GM12878 (cell line): Measurements from ENCODE around the gene KLHL10. TPM values are rescaled to one million over a fixed set of nuclear protein-coding genes. Genes with fewer than 3 reads are reported as not detected.
"Not testable (repeated sequence)": the region's sequence is repeated elsewhere in the genome, so short reads cannot be mapped to it uniquely, and the experiment has no call there.

Source experiments
- ATAC-seq: fragments of 200-7000 bp; cut with Tn5 transposase; 3 replicates; pipeline ENCODE4 v1.9.1; 2020; ENCODE audit warnings: mild to moderate bottlenecking, moderate library complexity
- BruUV-seq: library from RNA; stranded (reverse); fragments of 400-500 nt; replicated peaks from 2 replicates; lab custom pipeline; 2021; lab: Mats Ljungman, UMichigan
- CTCF ChIA-PET: fragments of 300-600 bp; sonication (Branson Sonifier 250); formaldehyde crosslinking; extraction: SDS; loops from one replicate; lab custom pipeline; 2021; ENCODE audit warnings: inconsistent platforms; lab: Yijun Ruan, JAX
- POLR2A ChIA-PET: fragments of 350-600 bp; formaldehyde crosslinking; extraction: SDS; loops from one replicate; lab custom pipeline; 2021; ENCODE audit warnings: inconsistent platforms; lab: Charles Lee
- RAD21 ChIA-PET: fragments of 300-600 bp; sonication (Branson Sonifier 250); formaldehyde crosslinking; loops from one replicate; lab custom pipeline; 2023; ENCODE audit warnings: antibody characterized with exemption; ENCODE audit not compliant: unreplicated experiment; lab: Charles Lee
- SMC1A ChIA-PET: fragments of 300-600 bp; sonication (Branson Sonifier 250); formaldehyde crosslinking; loops from one replicate; lab custom pipeline; 2023; ENCODE audit not compliant: unreplicated experiment, uncharacterized antibody; lab: Charles Lee
- DNase-seq: peaks from one replicate; pipeline ENCODE4 v3.0.0-alpha.2; 2011; ENCODE audit warnings: low read depth, low spot score
- FAIRE-seq: peaks from 3 replicates; lab custom pipeline; 2011; peaks lifted over from hg19 to GRCh38; lab: Jason Lieb, UNC
- H2AFZ ChIP-seq: 2 replicates; pipeline ENCODE4 v1.6.0; 2011; ENCODE audit warnings: low read depth, low read length, control low read depth; ENCODE audit not compliant: control insufficient read depth
- H3K27ac ChIP-seq: 2 replicates; pipeline ENCODE4 v1.5.1; 2011; ENCODE audit warnings: control low read depth; ENCODE audit not compliant: control insufficient read depth, insufficient read depth
- H3K27me3 ChIP-seq, 2 experiments: replicated peaks in 1 of 2; 2 replicates each; pipeline versions ENCODE4 v1.6.0 to v1.6.1; 2011; ENCODE audit warnings: low read length in 1 of 2; ENCODE audit not compliant: control insufficient read depth in 2 of 2, insufficient read depth in 2 of 2
- H3K36me3 ChIP-seq, 2 experiments: 2 replicates each; pipeline ENCODE4 v1.5.1; 2011; ENCODE audit warnings: low read length in 1 of 2; ENCODE audit not compliant: control insufficient read depth in 2 of 2, insufficient read depth in 2 of 2
- H3K4me1 ChIP-seq: 2 replicates; pipeline ENCODE4 v1.6.1; 2011; ENCODE audit warnings: mild to moderate bottlenecking, low read length, moderate library complexity, mixed read lengths; ENCODE audit not compliant: control insufficient read depth, insufficient read depth
- H3K4me2 ChIP-seq: 2 replicates; pipeline ENCODE4 v1.6.0; 2011; ENCODE audit warnings: control low read depth; ENCODE audit not compliant: control insufficient read depth, insufficient read depth
- H3K4me3 ChIP-seq: fragments of 200-600 bp; sonication (generic); 2 replicates; pipeline ENCODE4 v1.5.1; 2016
- H3K79me2 ChIP-seq: 2 replicates; pipeline ENCODE4 v1.6.0; 2011; ENCODE audit warnings: low read length; ENCODE audit not compliant: control insufficient read depth, insufficient read depth
- H3K9ac ChIP-seq: 2 replicates; pipeline ENCODE4 v1.8.0; 2011; ENCODE audit warnings: low read length, control low read depth, mixed read lengths; ENCODE audit not compliant: control insufficient read depth, insufficient read depth
- H3K9me3 ChIP-seq: replicated peaks from 3 replicates; pipeline ENCODE4 v1.5.1; 2011; ENCODE audit warnings: mild to moderate bottlenecking, low read length; ENCODE audit not compliant: control insufficient read depth, insufficient read depth
- H4K20me1 ChIP-seq: 2 replicates; pipeline ENCODE4 v1.6.0; 2011; ENCODE audit not compliant: control insufficient read depth, insufficient read depth
- CUX1 ChIP-seq: IDR thresholded peaks from 2 replicates; pipeline ENCODE4 v1.6.1; 2012; ENCODE audit warnings: improper control_type of control experiment, low read depth, low read length; ENCODE audit not compliant: insufficient replicate concordance
- EZH2 ChIP-seq: IDR thresholded peaks from 2 replicates; pipeline ENCODE4 v1.6.1; 2012; ENCODE audit warnings: low read depth, mild to moderate bottlenecking, control low read depth, inconsistent platforms, low read length, borderline replicate concordance; ENCODE audit not compliant: control insufficient read depth
- POU2F2 ChIP-seq: IDR thresholded peaks from 3 replicates; pipeline ENCODE4 v1.6.1; 2011; ENCODE audit warnings: low read depth, mild to moderate bottlenecking, low read length, borderline replicate concordance
- RAD21 ChIP-seq: IDR thresholded peaks from 2 replicates; pipeline ENCODE4 v1.6.1; 2011; ENCODE audit warnings: mild to moderate bottlenecking, low read depth, low read length, moderate library complexity; ENCODE audit not compliant: insufficient read depth
- RELA ChIP-seq: fragments of 450-650 bp; IDR thresholded peaks from 2 replicates; pipeline ENCODE4 v1.8.0; 2014; ENCODE audit warnings: borderline replicate concordance; ENCODE audit not compliant: partially characterized antibody
- TBL1XR1 ChIP-seq: IDR thresholded peaks from 2 replicates; pipeline ENCODE4 v1.6.1; 2012; ENCODE audit warnings: low read depth, low read length, improper control_type of control experiment
- ZNF384 ChIP-seq: IDR thresholded peaks from 2 replicates; pipeline ENCODE4 v1.6.1; 2012; ENCODE audit warnings: low read depth, mild to moderate bottlenecking, low read length, improper control_type of control experiment, borderline replicate concordance
- WGBS: methylation state at CpG from one replicate; pipeline ENCODE4 v1.1.6; 2016; ENCODE audit warnings: low lambda C conversion rate; ENCODE audit not compliant: insufficient replicate concordance, insufficient coverage; ENCODE audit errors: missing lambda C conversion rate; 5-methylcytosine and 5-hydroxymethylcytosine counted together
- in situ Hi-C: fragments of 300-500 bp; cut with MboI; formaldehyde crosslinking; loops from 9 replicates; pipeline ENCODE4 v1.14.3; 2018; ENCODE audit warnings: mixed read lengths
- intact Hi-C: fragments of 100-400 bp; cut with micrococcal nuclease; formaldehyde crosslinking; loops from one replicate; pipeline ENCODE4 v1.14.2; 2022; ENCODE audit not compliant: unreplicated experiment
- polyA plus RNA-seq, 11 experiments: library from polyadenylated mRNA; depleted of rRNA in 4 of 11; unstranded in 6 of 11; stranded (reverse) in 5 of 11; fragments of >200 nt; fragmentation: Nextera tagmentation in 4 of 11; fragmentation: Illumina TruSeq in 1 of 11; extraction: Ambion mirVana in 4 of 11; extraction: Trizol in 1 of 11; gene quantifications; 1 replicate in 1 of 11; 2 replicates in 10 of 11; pipeline versions ENCODE4 v1.2.1 to v1.2.3, GENCODE V29; 2011 to 2016; ENCODE audit warnings: inconsistent platforms in 2 of 11, missing spikeins in 2 of 11, low read depth in 1 of 11
- total RNA-seq, 4 experiments: library from RNA; depleted of rRNA in 3 of 4; stranded (reverse); fragments of >200 nt in 3 of 4; fragmentation: Illumina TruSeq in 1 of 4; extraction: Trizol in 1 of 4; gene quantifications; 2 replicates each; pipeline versions ENCODE4 v1.2.1 to v1.2.3, GENCODE V29; 2013 to 2021

The KLHL10 gene
- total and polyA plus RNA-seq, 10 of the 15 experiments (the other 5 are each of a cell fraction or from before 2014, with no cell fraction given) = 0.13 to 0.62 (median 0.20) TPM; not detected in 4

- no peak for TF ChIP-seq POU2F2
- TF ChIP-seq ZNF384 = no peak
- TF ChIP-seq RAD21 = no peak
- TF ChIP-seq CUX1 = no peak
- TF ChIP-seq RELA = no peak
- no peak for TF ChIP-seq EZH2
- no peak for TF ChIP-seq TBL1XR1
- TF ChIP-seq, all 136 proteins: peak for 0
These were observed 36.1 kb downstream of the KLHL10 start (continued) for GRCh38 chr17:41873559-41874292.

GRCh38 chr17:41874293-41874670 is 36.7 kb downstream of the KLHL10 start:
- H3K4me1 ChIP-seq, FAIRE-seq, SMC1A ChIA-PET, H4K20me1 ChIP-seq, DNase-seq, RAD21 ChIA-PET, H2AFZ ChIP-seq, H3K4me2 ChIP-seq, CTCF ChIA-PET, H3K27ac ChIP-seq, POLR2A ChIA-PET, H3K9me3 ChIP-seq, in situ Hi-C loops, ATAC-seq, H3K9ac ChIP-seq, H3K27me3 ChIP-seq, BruUV-seq, H3K4me3 ChIP-seq, H3K79me2 ChIP-seq, intact Hi-C loops: not testable (repeated sequence)
- WGBS = 100% methylated on average over 5 of the region's 9 CpGs
- peaks cover 33 to 34% of the 10 kb centered on the region in 2 experiments for H3K36me3 ChIP-seq
